HG03280 (cell line): Measurements from ENCODE around the gene PPA2.
"Not testable (repeated sequence)": the region's sequence is repeated elsewhere in the genome, so short reads cannot be mapped to it uniquely, and the experiment has no call there.

Experiments used
- ATAC-seq: cut with Tn5 transposase; IDR thresholded peaks from one replicate; pipeline ENCODE4 v1.9.1; 2021; ENCODE audit warnings: mild to moderate bottlenecking, moderate library complexity; ENCODE audit not compliant: unreplicated experiment

The PPA2 gene

GRCh38 chr4:105473324-105474098, at the start of gene PPA2:
TSS of gene PPA2 (minus strand) at chr4:105474062. CDS start at chr4:105474050, 12 bp downstream.
- ATAC-seq, result peak; percentile 81

- ATAC-seq, result peak; percentile 80
Measured at GRCh38 chr4:105520819-105521790, 47.2 kb upstream of the PPA2 start.

- ATAC-seq, result no peak
Measured at GRCh38 chr4:105510245-105510644, 36.4 kb upstream of the PPA2 start.

DNA sequence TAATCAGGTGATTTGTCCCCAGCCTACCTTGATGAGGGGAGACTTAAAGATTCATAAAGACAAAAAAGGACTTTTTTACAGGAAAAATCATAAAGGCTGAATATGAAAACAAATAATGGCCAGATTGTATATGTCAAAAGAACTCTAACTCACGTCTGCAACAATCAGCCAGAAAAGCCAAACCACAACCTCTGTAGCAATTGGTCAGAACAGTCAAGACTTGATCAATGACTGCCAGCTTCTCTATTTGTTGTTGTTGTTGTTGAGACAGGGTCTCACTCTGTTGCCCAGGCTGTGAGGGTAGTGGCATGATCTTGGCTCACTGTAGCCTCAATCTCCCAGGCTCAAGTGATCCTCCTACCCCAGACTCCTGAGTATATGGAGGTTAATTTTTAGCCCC, 35.9 kb upstream of the PPA2 start:
- no peak for ATAC-seq

DNA sequence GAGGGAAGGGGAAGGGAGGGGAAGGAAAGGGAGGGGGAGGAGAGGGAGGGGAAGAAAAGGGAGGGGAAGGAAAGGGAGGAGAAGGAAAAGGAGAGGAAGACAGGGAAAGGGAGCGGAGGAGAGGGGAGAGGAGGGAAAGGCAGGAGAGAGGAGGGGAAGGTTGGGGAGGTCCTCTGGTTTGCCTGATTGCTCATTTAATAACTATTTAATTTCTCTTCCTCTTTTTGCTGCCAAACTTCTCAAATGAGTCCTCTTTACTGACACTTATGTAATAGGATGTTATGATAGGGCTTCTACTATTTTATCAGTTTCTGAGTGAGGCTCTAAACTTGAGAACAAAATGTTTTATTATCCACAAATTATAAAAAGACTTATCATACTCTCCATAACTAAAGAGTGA, 35.4 kb upstream of the PPA2 start:
- ATAC-seq, result no peak

DNA sequence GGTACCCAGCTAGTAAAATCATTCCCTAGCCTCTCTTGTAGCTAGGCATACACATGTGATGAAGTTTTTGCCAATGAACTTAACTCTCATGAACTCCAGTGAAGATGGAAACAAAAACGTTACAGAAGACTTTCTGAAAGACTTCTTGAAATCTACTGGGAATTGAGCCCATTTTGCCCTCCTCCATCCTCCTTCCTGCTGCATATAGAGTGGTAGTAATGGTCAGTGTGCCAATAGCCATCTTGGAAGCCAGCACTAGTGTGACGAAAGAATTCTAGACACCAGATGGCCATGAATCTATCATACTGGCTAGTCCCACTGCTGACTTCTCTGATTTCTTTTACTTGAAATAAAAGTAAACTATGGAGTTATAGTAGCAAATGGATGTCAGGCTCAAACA, 30.9 kb upstream of the PPA2 start:
- ATAC-seq, result no peak

- no peak for ATAC-seq
Measured at GRCh38 chr4:105503484-105503883, 29.6 kb upstream of the PPA2 start.

DNA sequence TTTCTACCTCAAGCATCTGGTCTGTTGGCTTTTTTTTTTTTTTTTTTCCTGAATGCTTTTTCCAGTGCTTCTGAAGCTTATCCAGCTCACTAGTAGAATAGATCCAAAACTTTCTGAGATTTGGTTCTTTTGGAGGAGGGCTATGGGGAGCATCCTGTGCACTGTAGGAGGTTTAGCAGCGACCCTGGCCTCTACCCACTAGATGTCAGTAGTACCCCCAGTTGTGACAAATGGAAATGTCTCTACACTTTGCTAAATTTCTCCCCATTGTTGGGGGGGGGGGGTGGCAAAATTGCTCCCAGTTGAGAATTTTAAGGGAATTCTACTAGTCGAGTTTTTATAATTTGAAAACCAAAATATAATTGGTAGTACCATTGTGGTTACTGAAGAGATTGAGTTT, 23.0 kb upstream of the PPA2 start:
- ATAC-seq, result no peak

DNA sequence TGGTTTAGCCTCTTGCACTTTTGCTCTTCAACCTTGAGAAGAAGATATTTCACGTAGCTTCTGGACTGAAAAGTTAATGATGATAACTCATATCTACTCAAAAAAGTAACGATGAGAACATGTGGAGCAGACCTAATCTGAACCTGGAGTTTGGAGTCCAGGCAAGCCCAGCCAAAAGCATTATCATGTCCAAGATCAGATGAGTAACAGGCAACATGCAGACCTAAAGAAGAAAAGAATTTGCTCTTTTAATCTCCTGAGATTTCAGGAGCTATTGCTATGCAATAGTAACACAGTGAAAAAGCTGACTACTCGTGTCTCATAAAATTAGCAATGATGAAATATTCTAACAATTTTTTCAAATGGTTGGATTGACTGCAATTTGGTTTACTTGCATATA, 21.8 kb upstream of the PPA2 start:
- ATAC-seq, result no peak

DNA sequence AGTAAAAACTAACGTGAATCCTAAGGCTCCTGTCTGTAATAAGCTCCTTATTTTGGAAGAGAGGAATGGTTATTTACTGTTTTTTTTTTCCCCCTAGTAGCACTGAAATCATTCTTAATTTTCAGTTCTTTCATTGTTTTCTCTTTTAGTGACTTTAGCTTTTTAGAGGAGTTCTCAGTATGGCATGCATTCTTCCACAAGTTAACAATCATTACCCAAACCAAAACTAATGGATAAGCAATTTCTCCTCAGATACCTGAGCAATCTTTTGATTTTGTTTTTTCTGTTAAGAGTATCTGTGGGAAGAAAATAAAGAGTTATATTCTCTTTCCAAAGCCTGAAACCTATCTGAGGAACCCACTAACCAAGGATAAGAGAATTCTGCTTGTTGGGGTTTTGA, 16.7 kb upstream of the PPA2 start:
- no peak for ATAC-seq

DNA sequence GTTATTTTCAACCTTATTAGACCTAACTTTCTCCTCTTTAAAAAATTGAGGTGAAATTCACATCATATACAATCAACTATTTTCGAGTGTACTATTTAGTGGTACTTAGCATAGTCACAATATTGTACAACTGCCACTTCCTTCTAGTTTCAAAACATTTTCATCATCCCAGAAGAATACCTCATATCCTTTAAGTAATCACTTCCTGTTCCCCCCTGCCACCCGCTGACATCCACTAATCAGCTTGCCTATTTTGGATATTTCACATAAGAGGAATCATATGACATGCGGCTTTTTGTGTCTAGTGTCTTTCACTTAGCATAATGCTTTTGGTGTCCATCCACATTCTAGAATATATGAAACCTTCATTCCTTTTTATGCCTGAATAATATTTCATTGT, 10.0 kb upstream of the PPA2 start:
- no peak for ATAC-seq

DNA sequence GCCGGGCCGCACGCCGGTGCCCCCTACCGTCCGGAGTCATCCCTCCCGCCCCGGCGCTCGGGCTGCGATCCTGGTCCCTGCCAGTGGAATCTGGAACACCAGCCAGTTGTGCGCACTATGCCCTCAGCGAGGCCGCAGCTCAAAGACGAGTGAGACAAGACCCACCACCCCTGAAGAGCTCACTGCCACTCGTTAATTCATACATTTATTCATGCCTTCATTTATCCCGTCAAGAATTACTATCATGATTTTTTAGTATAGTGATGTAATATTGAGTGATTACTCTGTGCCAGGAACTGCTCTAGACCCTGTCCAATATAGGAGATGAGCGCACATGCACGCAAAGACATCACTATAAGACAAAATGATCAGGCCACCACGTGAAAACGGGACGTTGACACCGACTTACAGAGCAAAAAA, 247 bp upstream of the PPA2 start:
- ATAC-seq, result no peak

DNA sequence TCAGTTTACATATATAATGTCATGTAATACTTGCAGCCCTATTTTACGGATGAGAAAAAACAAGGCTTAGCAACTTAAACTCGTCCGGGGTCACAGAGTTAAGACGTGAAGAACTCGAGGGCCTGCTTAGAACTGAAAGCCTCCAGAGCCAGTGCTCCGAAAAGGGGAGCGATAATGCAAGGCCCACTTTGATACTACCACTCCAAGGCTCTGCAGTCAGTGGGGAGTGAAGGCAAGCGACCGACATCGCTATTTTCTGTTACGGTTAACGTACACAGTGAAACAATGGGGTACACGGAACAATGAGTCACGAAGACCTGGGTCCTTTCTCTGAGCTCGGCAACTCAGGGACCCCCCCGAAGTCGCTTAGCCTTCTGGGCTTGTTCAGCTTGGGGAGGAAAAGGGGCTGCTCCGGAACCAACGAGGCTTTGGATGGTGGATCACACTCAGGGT, 965 bp downstream of the PPA2 start:
- no peak for ATAC-seq

GRCh38 chr4:105471566-105472176, 2.2 kb downstream of the PPA2 start:
- peak; percentile 39 for ATAC-seq

DNA sequence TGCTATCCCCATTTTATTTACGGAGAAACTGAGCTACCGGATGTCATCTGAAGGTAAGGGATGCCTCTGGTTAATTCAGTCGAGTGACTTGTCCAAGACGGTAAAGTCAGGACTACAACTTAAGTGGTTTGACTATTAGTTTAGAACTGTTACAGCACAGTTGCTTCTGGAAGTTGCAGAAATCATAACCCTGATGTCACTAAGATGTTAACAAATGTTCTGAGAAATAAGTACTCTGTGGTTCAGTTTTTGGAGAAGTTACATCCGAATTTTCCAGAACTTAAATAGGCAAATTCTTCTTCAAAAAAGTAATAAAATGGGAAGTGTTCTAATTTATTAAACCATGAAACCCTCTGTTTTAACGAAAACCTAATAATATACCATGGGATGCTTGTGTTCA, 3.1 kb downstream of the PPA2 start:
- no peak for ATAC-seq

DNA sequence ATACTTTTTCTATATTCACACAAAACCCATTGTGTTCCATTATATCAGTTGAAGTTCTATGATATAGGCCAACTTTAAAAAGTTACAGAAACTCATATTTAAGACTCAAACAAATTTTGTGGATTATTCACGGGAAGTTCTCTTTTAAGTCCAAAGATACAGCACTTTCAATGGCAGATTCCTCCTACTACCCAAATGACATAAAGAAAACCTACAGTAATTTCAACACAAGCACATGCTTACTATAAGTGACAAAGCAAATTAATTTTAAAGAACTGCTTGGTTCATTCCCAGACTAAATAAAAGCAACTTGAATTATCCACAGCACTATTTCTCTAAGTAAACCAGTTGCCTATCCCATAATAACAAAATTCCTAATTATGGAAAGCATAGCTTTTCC, 4.1 kb downstream of the PPA2 start:
- no peak for ATAC-seq

GRCh38 chr4:105466580-105466979, 7.3 kb downstream of the PPA2 start:
- no peak for ATAC-seq

DNA sequence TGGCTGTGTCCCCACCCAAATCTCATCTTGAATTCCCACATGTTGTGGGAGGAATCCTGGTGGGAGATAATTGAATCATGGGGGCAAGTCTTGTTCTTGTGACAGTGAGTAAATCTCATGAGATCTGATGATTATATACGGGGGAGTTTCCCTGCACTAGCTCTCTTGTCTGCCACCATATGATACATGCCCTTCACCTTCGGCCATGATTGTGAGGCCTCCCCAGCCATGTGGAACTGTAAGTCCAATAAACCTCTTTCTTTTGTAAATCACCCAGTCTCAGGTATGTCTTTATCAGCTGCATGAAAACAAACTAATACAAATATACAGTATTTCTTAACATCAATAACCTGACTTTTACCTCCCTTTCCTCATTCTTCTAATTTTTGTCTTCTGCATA, 9.3 kb downstream of the PPA2 start:
- not testable (repeated sequence) for ATAC-seq

GRCh38 chr4:105462576-105462975, 11.3 kb downstream of the PPA2 start:
- ATAC-seq, result no peak

DNA sequence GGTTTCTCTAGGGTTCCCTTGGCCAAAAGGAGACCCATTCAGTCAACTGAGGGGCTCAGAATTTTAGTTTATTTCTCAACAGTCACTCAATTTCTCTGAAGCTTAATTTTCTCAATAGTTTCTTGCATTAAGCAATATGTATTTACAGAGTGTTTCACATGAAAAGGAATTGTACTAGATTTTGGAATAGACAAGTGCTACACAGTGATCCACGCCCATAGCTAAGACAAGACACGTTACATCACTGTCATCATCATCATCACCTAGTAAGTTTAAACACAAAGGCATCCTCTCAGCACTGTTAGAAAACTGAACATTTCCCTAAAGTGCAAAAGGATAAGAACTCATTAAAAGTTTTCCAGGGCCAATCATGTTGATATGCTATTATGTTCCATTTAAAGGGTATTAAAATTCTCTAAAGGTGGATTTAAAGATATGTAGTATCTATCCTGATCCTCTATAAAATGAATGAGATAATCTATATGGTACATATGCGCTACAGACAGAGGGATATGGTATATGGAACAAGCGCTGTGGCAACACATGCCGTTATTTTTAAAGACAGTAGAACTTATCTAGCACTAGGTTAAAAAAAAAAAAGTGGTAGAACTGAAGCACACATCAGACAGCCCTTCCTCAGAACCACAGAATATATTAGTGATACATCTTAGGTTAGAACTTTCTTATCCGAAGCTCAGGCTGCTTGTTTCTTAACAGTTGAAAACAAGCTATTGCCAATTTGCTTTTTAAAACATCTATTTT, 12.1 kb downstream of the PPA2 start:
- no peak for ATAC-seq

DNA sequence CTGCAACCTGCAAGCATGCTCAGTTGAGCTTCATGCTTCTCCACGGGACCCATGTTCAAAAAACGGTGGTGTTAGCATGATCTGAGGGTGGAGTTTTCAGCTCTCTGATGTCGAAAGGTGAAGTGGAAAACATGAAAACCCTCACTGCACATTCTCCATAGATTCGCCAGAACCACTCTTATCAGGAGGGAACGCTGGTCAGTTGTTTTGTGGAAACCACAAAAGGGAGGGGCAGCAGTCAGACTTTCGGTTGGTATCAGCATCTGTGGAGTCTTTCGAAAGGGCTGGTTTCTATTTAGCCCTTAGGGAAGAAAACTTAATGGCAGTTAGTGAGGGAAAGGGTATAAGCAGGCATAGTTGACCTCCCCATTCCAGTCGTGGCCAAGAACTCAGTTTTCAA, 12.6 kb downstream of the PPA2 start:
- no peak for ATAC-seq
